IPS-20b (cell line): ENCODE data around the gene COL4A1.

Experiments
- H3K27ac ChIP-seq: one replicate; pipeline ENCODE4 v1.5.1; 2013; ENCODE audit warnings: low read length
- H3K27me3 ChIP-seq: 2 replicates; pipeline ENCODE4 v1.6.1; 2013; ENCODE audit warnings: mild to moderate bottlenecking, low read length, inconsistent platforms; ENCODE audit not compliant: insufficient read depth
- H3K36me3 ChIP-seq: 2 replicates; pipeline ENCODE4 v1.6.1; 2013; ENCODE audit warnings: low read depth, mild to moderate bottlenecking, inconsistent platforms, low read length, moderate library complexity; ENCODE audit not compliant: insufficient read depth
- H3K4me1 ChIP-seq: 2 replicates; pipeline ENCODE4 v1.6.1; 2013; ENCODE audit warnings: mild to moderate bottlenecking, control low read depth, inconsistent platforms, low read length, moderate library complexity; ENCODE audit not compliant: insufficient read depth
- H3K4me3 ChIP-seq: 2 replicates; pipeline ENCODE4 v1.5.1; 2013; ENCODE audit warnings: mild to moderate bottlenecking, low read length, inconsistent platforms
- H3K9ac ChIP-seq: 2 replicates; pipeline ENCODE4 v1.6.1; 2013; ENCODE audit warnings: low read depth, mild to moderate bottlenecking, inconsistent platforms, low read length, moderate library complexity
- H3K9me3 ChIP-seq: 2 replicates; pipeline ENCODE4 v1.6.1; 2013; ENCODE audit warnings: mild to moderate bottlenecking, low read depth, low read length, inconsistent platforms; ENCODE audit not compliant: insufficient read depth

The COL4A1 gene

GRCh38 chr13:110254751-110255553 is 52.0 kb downstream of the COL4A1 start:
- H3K9ac ChIP-seq: no peak overlapping the region
- H3K4me3 ChIP-seq: no peak overlapping the region
- no peaks in the 10 kb centered on the region for H3K4me1 ChIP-seq
- H3K9me3 ChIP-seq: no peaks in the 10 kb centered on the region
- no peaks in the 10 kb centered on the region for H3K27me3 ChIP-seq
- no peak overlapping the region for H3K27ac ChIP-seq
- no peaks in the 10 kb centered on the region for H3K36me3 ChIP-seq

- H3K27ac ChIP-seq: no peak overlapping the region
- no peaks in the 10 kb centered on the region for H3K9me3 ChIP-seq
- no peak overlapping the region for H3K4me3 ChIP-seq
- H3K27me3 ChIP-seq: no peaks in the 10 kb centered on the region
- H3K36me3 ChIP-seq: no peaks in the 10 kb centered on the region
- no peaks in the 10 kb centered on the region for H3K4me1 ChIP-seq
- H3K9ac ChIP-seq: no peak overlapping the region
These were observed 52.7 kb downstream of the COL4A1 start for GRCh38 chr13:110254151-110254679.

DNA sequence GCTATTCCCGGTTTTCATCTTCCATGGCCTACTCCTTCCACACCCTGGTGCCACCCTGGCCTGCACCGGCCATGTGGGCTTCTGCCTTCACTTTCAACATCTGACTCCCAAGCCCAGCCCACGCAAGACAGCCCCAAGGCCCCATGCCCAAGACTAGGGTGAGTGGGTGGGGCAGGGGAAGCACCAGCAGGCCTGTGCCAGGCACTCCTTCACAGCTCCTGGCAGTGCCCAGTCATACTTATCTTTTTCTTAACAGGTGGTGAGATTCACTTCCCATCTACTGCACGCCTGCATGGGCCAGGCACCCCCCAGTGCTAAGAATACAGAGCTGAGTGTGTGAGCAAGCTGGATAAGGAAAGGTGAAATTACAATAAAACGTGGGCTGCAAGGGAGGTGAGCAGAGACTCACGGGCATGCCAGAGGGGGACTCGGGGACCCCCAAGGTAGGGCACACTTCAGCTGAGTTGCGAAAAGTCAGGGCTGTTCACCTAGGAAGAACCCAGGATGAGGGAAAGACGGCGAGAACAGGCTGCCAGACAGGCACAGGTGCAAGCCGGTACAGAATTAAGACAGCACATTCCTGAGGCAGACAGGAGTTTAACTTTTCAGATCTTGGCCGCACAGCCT is 55.7 kb downstream of the COL4A1 start:
- no peaks in the 10 kb centered on the region for H3K27me3 ChIP-seq
- H3K4me3 ChIP-seq: no peak overlapping the region
- no peaks in the 10 kb centered on the region for H3K9me3 ChIP-seq
- no peak overlapping the region for H3K27ac ChIP-seq
- no peaks in the 10 kb centered on the region for H3K36me3 ChIP-seq
- H3K4me1 ChIP-seq: peaks cover 14% of the 10 kb centered on the region
- no peak overlapping the region for H3K9ac ChIP-seq

DNA sequence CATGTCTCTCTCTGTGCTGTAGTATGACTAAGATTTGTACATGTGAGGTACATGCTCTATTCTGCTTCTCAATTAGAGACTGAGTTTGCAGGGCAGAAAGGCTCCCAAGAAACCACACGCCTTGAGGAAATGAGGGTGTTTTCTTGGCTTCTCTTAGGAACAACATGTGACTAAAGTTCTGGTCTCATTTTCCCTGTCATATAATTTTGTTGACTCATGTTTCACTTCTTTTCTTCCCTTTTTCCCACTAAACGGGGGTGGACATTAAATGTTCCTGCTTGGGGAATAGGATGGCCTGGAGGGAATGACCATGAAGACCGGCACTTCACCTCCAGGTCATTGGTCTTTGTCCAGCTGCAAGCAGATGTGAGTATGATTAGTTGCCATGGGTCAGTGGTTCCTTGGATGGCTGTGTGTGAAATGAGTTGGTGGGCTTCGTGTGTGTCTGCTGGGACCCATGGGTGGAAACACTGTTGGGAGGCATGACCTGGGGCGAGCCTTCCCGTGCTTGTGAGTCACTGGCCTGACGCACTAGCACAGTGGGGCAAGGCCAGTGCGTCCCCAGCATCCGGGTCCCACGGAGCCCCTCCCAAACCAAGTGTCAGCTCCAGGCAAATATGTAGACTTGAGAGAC is 56.6 kb downstream of the COL4A1 start:
- Histone ChIP-seq H3K36me3 (no peaks in the 10 kb centered on the region), H3K27me3 (no peaks in the 10 kb centered on the region), H3K9ac (no peak overlapping the region), H3K4me1 (peaks cover 15% of the 10 kb centered on the region), H3K9me3 (no peaks in the 10 kb centered on the region), H3K4me3 (no peak overlapping the region), H3K27ac (no peak overlapping the region)

DNA sequence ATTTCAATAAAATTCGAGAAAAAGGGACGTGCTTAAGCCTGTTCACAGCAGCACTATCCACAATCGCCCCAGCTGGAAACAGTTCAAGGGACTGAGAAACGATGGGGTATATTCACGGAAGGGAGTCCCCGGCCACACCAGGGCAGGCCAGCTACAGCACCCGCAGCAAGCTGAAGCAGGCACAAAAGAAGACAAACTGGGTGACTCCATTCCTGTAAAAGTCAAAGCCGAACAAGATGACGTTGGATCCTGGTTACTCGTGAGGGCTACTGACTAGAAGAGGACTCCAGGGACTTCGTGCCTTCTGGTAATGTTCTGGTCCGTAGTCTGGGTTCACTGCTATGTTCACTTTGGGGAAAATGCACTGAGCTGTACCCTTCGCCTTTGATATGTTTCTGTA is 57.6 kb downstream of the COL4A1 start:
- no peaks in the 10 kb centered on the region for H3K27me3 ChIP-seq
- H3K36me3 ChIP-seq: no peaks in the 10 kb centered on the region
- H3K4me3 ChIP-seq: no peak overlapping the region
- H3K9ac ChIP-seq: no peak overlapping the region
- peaks cover 15% of the 10 kb centered on the region for H3K4me1 ChIP-seq
- no peak overlapping the region for H3K27ac ChIP-seq
- H3K9me3 ChIP-seq: no peaks in the 10 kb centered on the region

DNA sequence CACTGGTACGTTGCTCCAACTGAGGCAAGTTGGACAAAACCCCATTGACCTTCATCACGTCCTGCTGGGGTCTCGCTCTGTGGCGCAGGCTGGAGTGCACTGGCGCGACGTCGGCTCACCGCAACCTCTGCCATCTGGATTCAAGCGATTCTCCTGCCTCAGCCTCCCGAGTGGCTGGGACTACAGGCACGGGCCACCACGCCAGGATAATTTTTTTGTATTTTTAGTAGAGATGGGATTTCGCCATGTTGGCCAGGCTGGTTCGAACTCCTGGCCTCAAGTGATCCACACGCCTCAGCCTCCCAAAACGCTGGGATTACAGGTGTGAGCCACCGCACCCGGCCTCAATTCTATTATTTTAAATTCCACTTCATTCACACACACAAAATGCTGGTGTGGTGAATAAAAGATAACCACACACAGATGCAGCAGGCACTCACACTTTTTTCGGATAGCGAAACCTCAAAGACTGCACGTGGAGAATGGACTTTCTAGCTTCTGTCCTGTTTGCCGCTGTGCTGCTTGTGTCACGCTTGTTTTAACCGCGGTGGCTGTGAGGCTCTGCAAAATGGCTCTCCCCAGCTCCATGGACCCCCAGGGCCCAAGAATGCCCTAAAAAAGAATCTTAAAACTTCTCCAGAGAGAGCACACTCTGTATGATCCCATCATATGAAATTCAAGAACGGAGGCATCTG is 58.4 kb downstream of the COL4A1 start:
- H3K9me3 ChIP-seq: no peaks in the 10 kb centered on the region
- H3K4me1 ChIP-seq: peaks cover 15% of the 10 kb centered on the region
- H3K27me3 ChIP-seq: no peaks in the 10 kb centered on the region
- no peak overlapping the region for H3K9ac ChIP-seq
- no peak overlapping the region for H3K4me3 ChIP-seq
- no peak overlapping the region for H3K27ac ChIP-seq
- H3K36me3 ChIP-seq: no peaks in the 10 kb centered on the region

GRCh38 chr13:110246530-110246929 is 60.4 kb downstream of the COL4A1 start:
- Histone ChIP-seq H3K4me1 (peaks cover 15% of the 10 kb centered on the region), H3K27ac (no peak overlapping the region), H3K27me3 (no peaks in the 10 kb centered on the region), H3K9me3 (no peaks in the 10 kb centered on the region), H3K4me3 (no peak overlapping the region), H3K9ac (no peak overlapping the region), H3K36me3 (no peaks in the 10 kb centered on the region)

DNA sequence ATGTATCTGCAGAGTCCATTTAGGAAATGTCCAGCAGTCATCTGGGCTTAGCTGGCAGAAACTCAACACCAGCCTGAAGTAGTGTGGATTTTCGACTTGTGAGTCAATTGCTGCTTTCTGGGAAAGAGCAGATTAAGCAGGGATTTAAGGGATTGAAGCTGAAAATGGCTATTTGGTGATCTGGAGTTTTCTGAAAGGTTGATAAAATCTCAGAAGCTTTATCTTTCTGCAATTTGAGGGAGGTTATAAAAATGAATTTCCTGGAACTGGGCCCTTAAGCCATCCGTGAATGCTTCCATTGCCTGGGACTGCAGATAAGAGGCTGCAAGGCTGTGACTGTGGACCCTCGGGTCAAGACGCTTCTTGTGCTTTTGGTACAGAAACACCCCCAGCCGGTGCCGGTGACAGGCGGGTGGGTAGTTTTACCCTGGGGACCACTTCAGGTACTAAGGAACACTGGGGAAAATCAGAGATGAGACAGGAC is 61.5 kb downstream of the COL4A1 start:
- no peak overlapping the region for H3K27ac ChIP-seq
- no peak overlapping the region for H3K9ac ChIP-seq
- peaks cover 15% of the 10 kb centered on the region for H3K4me1 ChIP-seq

GRCh38 chr13:110244976-110245375 is 62.0 kb downstream of the COL4A1 start:
- Histone ChIP-seq H3K36me3 (no peaks in the 10 kb centered on the region), H3K4me3 (no peak overlapping the region), H3K27ac (no peak overlapping the region), H3K9ac (no peak overlapping the region), H3K9me3 (no peaks in the 10 kb centered on the region), H3K27me3 (no peaks in the 10 kb centered on the region), H3K4me1 (peaks cover 15% of the 10 kb centered on the region)

More for the DNA sequence above, 61.5 kb downstream of the COL4A1 start:
- no peaks in the 10 kb centered on the region for H3K9me3 ChIP-seq
- H3K4me3 ChIP-seq: no peak overlapping the region
- no peaks in the 10 kb centered on the region for H3K36me3 ChIP-seq
- H3K27me3 ChIP-seq: no peaks in the 10 kb centered on the region

DNA sequence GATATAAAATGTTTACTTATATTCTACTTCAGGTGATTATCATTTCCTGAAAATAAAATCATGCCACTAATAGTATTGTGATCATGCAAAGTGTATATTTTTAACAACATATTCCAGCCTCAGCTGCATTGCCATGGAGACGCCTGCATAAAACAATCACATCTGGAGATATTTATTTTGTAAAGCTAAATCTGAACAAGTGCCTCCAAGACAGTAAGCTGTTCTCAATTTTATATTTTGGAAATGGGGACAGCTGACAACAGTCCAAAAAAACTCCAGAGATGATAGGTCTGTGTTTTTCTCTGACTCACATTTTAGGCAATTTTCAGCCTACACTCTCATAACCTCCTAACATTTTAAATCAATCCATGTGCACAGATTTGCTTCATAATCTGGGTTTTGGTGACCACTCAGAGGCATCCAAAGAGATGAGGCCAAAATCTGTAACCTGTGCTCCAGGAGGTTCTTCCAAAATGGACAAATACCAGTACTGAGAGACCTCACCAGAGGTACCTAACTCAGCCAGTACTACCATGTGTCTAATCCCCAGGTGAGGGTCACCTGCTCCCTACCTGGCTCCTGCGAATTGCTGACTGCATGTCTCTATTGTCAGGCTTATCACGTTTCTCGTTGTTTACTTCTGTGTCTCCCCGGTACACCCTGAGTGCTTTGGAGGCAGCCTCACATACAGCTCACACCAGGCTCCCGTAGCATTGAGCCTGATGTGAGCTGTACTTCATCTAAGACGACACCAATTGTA is 62.7 kb downstream of the COL4A1 start:
- Histone ChIP-seq H3K27ac (no peak overlapping the region), H3K27me3 (no peaks in the 10 kb centered on the region), H3K9ac (no peak overlapping the region), H3K4me3 (no peak overlapping the region), H3K9me3 (no peaks in the 10 kb centered on the region), H3K4me1 (peaks cover 15% of the 10 kb centered on the region), H3K36me3 (no peaks in the 10 kb centered on the region)

DNA sequence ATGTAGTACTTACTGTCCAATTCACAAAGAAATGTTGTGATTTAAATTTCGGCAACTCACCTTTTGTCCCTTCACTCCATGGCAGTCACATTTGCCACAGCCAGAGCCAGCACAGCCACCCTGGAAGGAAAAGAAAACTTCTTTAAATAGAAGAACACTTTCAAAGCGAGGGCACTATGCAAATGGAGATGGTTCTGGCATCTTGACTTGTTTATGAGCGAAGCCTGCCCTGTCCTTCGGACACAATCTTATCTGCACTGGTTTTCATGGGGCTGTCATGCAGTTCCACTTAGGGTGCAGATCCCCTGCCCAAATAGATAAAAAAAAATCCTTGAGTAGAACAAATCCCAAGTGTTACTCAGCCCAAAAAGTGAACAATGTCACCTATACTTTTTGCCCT is 64.3 kb downstream of the COL4A1 start:
- Histone ChIP-seq H3K36me3 (no peaks in the 10 kb centered on the region), H3K9me3 (no peaks in the 10 kb centered on the region), H3K27me3 (no peaks in the 10 kb centered on the region), H3K4me1 (peaks cover 11% of the 10 kb centered on the region), H3K4me3 (no peak overlapping the region), H3K9ac (no peak overlapping the region), H3K27ac (no peak overlapping the region)
